ENCODE data around the gene IMPA2. TPM values are rescaled to one million over a fixed set of nuclear protein-coding genes. Genes with fewer than 3 reads are reported as not detected.

The IMPA2 gene
- total and polyA plus RNA-seq, 2 donors (not counting 1 experiment from before 2014, with no cell fraction given), result 3.8 to 23.0 TPM

GRCh38 chr18:12046751-12047335 is 65.5 kb downstream of the IMPA2 start:
- Histone ChIP-seq H3K9ac (ENCODE audit: insufficient read depth, low read length) (no peak overlapping the region), H2AFZ (ENCODE audit: low read length) (no peak overlapping the region), H3K27me3 (ENCODE audit: control insufficient read depth, insufficient read depth, low read length) (no peaks in the 10 kb centered on the region), H3K79me2 (ENCODE audit: control insufficient read depth, insufficient read depth, low read length) (no peaks in the 10 kb centered on the region), H4K20me1 (ENCODE audit: control insufficient read depth, extremely low read depth, insufficient read depth, low read length) (no peaks in the 10 kb centered on the region), H3K36me3 (ENCODE audit: control insufficient read depth, insufficient read depth, low read length) (no peaks in the 10 kb centered on the region), H3K4me1 (ENCODE audit: control insufficient read depth, extremely low read depth, insufficient read depth, low read length) (peaks cover 9% of the 10 kb centered on the region), H3K9me3 (ENCODE audit: control insufficient read depth, insufficient read depth, low read depth, low read length) (no peaks in the 10 kb centered on the region), H3K4me3 (replicated peaks in 1 of 4; ENCODE audit: control extremely low read depth in 1 of 4, insufficient read depth in 1 of 4, low read depth in 3 of 4, low read length in 4 of 4) (no peak overlapping the region), H3K4me2 (ENCODE audit: extremely low read depth, insufficient read depth, low read length) (no peak overlapping the region), H3K27ac (ENCODE audit: insufficient read depth, low read length) (no peak overlapping the region)
- DNase-seq (ENCODE audit: low read depth in 2 of 2), result no peak
- TF ChIP-seq, protein P1, sequence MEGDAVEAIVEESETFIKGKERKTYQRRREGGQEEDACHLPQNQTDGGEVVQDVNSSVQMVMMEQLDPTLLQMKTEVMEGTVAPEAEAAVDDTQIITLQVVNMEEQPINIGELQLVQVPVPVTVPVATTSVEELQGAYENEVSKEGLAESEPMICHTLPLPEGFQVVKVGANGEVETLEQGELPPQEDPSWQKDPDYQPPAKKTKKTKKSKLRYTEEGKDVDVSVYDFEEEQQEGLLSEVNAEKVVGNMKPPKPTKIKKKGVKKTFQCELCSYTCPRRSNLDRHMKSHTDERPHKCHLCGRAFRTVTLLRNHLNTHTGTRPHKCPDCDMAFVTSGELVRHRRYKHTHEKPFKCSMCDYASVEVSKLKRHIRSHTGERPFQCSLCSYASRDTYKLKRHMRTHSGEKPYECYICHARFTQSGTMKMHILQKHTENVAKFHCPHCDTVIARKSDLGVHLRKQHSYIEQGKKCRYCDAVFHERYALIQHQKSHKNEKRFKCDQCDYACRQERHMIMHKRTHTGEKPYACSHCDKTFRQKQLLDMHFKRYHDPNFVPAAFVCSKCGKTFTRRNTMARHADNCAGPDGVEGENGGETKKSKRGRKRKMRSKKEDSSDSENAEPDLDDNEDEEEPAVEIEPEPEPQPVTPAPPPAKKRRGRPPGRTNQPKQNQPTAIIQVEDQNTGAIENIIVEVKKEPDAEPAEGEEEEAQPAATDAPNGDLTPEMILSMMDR (conservative IDR thresholded peaks at IDR 0.05 in 1 of 2, IDR thresholded peaks at IDR 0.05 in 1 of 2; ENCODE audit: low read depth in 1 of 2, low read length in 2 of 2), result no peak
- TF ChIP-seq EZH2 (IDR thresholded peaks at IDR 0.05; ENCODE audit: low read length, missing control alignments), result no peak

GRCh38 chr18:12048010-12048826 is 66.9 kb downstream of the IMPA2 start:
- Histone ChIP-seq H3K4me2 (ENCODE audit: extremely low read depth, insufficient read depth, low read length) (no peak overlapping the region), H3K79me2 (ENCODE audit: control insufficient read depth, insufficient read depth, low read length) (no peaks in the 10 kb centered on the region), H3K27me3 (ENCODE audit: control insufficient read depth, insufficient read depth, low read length) (no peaks in the 10 kb centered on the region), H3K27ac (ENCODE audit: insufficient read depth, low read length) (no peak overlapping the region), H2AFZ (ENCODE audit: low read length) (peak overlapping the region; percentile 66), H3K4me1 (ENCODE audit: control insufficient read depth, extremely low read depth, insufficient read depth, low read length) (peaks cover 6% of the 10 kb centered on the region), H4K20me1 (ENCODE audit: control insufficient read depth, extremely low read depth, insufficient read depth, low read length) (no peaks in the 10 kb centered on the region), H3K9me3 (ENCODE audit: control insufficient read depth, insufficient read depth, low read depth, low read length) (no peaks in the 10 kb centered on the region), H3K36me3 (ENCODE audit: control insufficient read depth, insufficient read depth, low read length) (no peaks in the 10 kb centered on the region), H3K9ac (ENCODE audit: insufficient read depth, low read length) (no peak overlapping the region), H3K4me3 (replicated peaks in 1 of 4; ENCODE audit: control extremely low read depth in 1 of 4, insufficient read depth in 1 of 4, low read depth in 3 of 4, low read length in 4 of 4) (peak overlapping the region in 1 of 4 experiments; percentile 17)
- no peak for DNase-seq (ENCODE audit: low read depth in 2 of 2)
- TF ChIP-seq EZH2 (IDR thresholded peaks at IDR 0.05; ENCODE audit: low read length, missing control alignments), result no peak
- TF ChIP-seq, protein P1 (conservative IDR thresholded peaks at IDR 0.05 in 1 of 2, IDR thresholded peaks at IDR 0.05 in 1 of 2; ENCODE audit: low read depth in 1 of 2, low read length in 2 of 2), result no peak

DNA sequence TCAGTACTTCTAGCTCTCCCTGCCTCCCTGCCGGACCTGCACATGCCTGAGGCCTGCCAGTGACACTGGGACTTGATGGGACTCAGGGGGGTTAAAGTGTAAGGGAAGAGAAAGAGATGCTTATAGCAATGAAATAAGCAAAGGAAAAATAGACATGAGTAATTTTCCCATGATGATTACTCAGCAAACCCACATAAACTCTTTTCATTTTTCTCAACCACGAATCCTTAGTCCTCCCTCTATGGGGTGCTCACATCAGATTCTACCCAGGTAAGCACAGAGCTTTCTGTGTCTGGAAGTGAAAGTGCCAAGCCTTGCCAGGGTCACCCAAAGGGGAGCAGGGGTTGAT is 67.5 kb downstream of the IMPA2 start:
- DNase-seq (ENCODE audit: low read depth in 2 of 2), result peak; percentile 63 to 85
- no peaks in the 10 kb centered on the region for H3K36me3 ChIP-seq (ENCODE audit: control insufficient read depth, insufficient read depth, low read length)
- H3K4me1 ChIP-seq (ENCODE audit: control insufficient read depth, extremely low read depth, insufficient read depth, low read length), result peaks cover 6% of the 10 kb centered on the region
- H3K79me2 ChIP-seq (ENCODE audit: control insufficient read depth, insufficient read depth, low read length), result no peaks in the 10 kb centered on the region
- H3K9ac ChIP-seq (ENCODE audit: insufficient read depth, low read length), result no peak overlapping the region
- H3K4me3 ChIP-seq (replicated peaks in 1 of 4; ENCODE audit: control extremely low read depth in 1 of 4, insufficient read depth in 1 of 4, low read depth in 3 of 4, low read length in 4 of 4), result peak overlapping the region in 1 of 4 experiments; percentile 2
- TF ChIP-seq, protein P1 (conservative IDR thresholded peaks at IDR 0.05 in 1 of 2, IDR thresholded peaks at IDR 0.05 in 1 of 2; ENCODE audit: low read depth in 1 of 2, low read length in 2 of 2), result no peak
- TF ChIP-seq EZH2 (IDR thresholded peaks at IDR 0.05; ENCODE audit: low read length, missing control alignments), result no peak
- no peak overlapping the region for H3K27ac ChIP-seq (ENCODE audit: insufficient read depth, low read length)
- H3K4me2 ChIP-seq (ENCODE audit: extremely low read depth, insufficient read depth, low read length), result peak overlapping the region; percentile 8
- peak overlapping the region; percentile 66 for H2AFZ ChIP-seq (ENCODE audit: low read length)
- no peaks in the 10 kb centered on the region for H3K9me3 ChIP-seq (ENCODE audit: control insufficient read depth, insufficient read depth, low read depth, low read length)
- H4K20me1 ChIP-seq (ENCODE audit: control insufficient read depth, extremely low read depth, insufficient read depth, low read length), result no peaks in the 10 kb centered on the region
- no peaks in the 10 kb centered on the region for H3K27me3 ChIP-seq (ENCODE audit: control insufficient read depth, insufficient read depth, low read length)

Data from fibroblast of lung (primary cell).